Raji (cell line): ENCODE results near the gene SMIM17.

Experiments used
- POLR2A ChIP-seq: IDR thresholded peaks from 2 replicates; pipeline ENCODE4 v1.6.1; 2011; ENCODE audit warnings: low read depth, low read length, control low read depth; ENCODE audit not compliant: insufficient read depth

Gene SMIM17

DNA sequence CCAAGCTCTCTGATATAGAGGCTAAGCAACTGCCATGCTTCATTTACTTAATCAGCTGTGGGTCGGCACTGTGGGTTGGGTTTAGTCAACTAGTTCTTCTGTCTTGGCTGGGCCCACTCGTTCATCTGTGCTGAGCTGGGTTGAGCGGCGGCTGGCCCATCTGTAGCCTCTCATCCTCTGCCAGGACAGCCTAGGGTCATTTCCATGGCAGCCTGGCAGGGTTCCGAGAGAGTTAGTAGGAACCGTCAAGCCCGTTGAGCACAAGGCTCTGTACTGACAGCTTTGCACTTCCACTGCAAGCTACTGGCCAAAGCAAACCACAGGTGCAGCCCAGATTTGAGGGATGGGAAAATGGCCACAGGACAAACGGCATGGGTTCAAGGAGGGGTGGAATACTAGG is 35.2 kb downstream of the SMIM17 start:
- TF ChIP-seq POLR2A, result no peak

DNA sequence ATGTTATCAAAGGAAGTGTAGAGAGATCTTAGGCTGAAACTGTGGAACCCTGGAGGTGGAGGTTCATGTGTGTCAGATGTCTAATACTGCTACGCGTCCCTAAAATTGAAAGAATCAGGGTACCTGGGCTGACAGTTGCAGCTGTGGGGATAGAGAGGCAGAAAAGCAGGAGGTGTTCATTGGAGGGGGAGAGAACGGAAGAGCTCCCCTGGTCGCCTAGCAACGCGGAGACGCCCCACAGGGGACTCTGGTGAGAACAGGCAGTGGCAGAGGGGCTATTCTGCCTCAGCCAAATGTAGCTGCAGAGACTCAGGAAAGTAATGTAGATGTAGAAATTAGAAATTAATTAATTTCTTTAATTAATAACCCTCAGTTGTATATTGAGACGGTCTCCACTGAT is 38.7 kb downstream of the SMIM17 start:
- no peak for TF ChIP-seq POLR2A

DNA sequence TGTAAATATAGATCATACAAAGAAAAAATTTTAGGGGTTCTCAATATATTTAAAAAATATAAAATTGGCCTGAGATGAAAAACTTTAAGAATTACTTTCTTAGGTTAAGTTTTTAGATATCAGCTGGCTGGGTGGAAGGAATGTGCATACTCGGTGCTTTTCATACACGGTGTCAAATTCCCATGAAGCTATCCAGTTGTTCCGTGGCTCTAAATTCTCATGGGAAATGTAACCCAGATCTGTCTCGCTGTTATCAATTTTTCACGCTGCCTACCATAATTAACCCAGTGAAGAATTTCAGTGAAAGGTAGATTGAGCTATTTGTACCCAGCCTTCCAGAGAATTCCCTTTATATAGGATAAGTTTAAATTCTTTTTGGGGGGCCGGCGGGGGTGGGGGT is 40.2 kb downstream of the SMIM17 start:
- TF ChIP-seq POLR2A, result no peak

DNA sequence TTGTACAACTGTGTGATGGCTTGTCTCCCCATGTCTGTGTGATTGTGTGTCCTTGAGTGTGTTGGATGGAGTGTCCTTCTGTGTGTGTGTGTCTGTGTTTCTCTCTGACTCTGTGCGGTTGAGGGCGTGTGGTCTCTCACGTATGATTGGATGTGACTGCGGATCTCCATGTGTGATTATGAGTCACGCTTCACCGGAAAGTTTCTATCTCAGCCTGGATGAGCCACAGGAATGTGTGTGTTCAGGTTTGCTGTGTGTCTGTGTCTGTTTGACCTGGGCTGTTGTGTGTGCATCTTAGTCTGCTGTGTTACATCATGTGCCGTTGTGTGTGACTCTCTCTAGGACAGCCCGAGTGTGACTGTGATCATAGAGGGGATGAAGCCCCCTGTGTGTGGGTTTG is 44.1 kb downstream of the SMIM17 start:
- no peak for TF ChIP-seq POLR2A

DNA sequence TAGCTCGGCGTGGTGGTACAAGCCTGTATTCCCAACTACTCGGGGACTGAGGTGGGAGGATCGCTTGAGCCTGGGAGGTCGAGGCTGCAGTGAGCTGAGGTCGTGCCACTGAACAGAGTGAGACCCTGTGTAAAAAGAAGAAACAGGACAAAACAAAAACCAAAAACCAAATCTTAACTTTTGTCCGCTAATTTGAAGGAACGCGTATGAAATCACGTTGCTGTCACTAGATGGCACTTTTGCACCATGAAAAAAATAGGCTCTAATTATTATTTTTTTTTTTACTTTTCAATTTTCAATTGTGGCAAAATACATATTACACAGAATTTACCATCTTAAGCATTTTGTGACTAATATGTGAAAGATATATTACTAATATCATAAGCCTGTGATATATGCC is 46.2 kb downstream of the SMIM17 start:
- no peak for TF ChIP-seq POLR2A

DNA sequence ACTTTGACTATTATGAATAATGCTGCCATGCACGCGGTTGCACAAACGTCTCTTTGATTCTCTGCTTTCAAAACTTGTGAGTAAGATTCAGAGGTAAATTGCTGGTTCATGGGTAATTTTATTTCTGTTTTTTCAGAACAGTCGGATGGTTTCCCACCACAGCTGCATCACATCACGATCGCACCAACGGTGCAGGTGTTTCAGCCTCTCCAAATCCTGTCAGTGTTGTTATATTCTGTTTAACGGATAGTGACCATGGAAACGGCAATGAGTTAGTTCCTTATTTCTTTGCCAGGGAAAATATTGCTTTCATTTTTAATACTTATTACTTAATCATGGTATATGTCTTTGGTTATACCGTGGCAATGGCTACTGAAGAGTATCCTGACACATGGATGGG is 47.7 kb downstream of the SMIM17 start:
- TF ChIP-seq POLR2A, result no peak

DNA sequence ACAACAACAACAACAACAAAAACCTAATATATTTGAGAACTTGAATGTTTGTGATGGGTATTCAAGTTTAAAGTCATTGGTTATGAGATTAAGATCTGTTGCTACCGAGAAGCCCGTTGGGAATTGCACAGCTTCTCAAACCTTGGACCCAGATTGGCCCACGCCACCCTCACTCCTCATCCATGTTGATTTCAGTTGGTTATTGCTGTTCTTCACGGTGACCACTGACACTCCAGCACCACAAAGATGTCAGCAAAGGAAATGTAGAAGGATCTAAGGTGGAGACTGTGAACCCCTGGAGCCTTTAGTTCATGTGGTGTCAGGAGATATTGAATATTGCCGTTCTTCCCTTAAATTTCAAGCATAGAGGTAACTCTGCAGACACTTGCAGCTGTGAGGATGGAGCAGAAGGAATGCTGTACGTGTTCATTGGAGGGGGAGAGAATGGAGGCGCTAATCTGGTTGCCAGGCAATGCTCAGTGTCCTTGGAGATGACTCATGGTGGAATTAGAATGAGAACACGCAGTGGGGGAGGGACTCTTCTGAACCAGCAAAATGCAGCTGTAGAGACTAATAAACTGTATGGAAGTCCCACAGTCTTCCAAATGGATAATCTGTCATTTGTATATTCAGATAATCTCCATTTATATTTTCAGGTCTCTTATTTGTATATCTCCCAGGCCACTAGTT is 49.4 kb downstream of the SMIM17 start:
- no peak for TF ChIP-seq POLR2A

DNA sequence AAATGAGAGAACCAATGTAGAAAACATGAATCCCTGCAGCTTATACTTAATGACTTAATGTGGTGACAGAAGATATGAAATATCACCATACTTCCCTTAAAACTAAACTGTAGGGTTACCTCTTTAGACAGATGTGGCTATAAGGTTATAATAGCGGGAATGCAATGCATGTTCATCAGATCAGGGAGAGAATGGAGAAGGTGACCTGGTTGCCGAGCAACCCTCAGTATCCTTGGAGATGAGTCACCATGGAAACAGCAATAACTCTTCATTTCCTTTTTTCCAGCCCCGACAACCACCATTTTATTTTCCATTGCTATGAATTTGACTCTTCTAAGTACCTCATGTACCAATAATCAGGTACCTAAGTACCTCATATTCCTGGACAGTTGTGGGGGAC is 56.6 kb downstream of the SMIM17 start:
- TF ChIP-seq POLR2A, result no peak

DNA sequence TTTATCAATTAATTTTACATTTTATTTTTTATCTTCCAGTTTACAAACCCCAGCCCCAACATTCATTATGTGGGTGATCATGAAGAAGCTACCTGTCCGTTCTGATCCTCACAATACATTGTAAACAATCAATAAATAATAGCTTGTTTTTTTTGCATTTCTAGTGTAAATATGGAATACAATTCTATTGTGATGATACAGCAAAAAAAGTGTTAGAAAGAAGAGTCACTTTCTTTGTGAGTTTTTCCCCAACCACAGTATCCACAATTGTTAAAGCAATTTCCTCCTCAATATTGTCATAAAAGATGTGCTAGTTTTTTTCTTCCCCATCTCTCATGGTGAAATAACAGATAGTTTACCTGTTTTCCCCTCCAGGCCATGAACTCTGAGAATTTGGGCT is 58.9 kb downstream of the SMIM17 start:
- no peak for TF ChIP-seq POLR2A

DNA sequence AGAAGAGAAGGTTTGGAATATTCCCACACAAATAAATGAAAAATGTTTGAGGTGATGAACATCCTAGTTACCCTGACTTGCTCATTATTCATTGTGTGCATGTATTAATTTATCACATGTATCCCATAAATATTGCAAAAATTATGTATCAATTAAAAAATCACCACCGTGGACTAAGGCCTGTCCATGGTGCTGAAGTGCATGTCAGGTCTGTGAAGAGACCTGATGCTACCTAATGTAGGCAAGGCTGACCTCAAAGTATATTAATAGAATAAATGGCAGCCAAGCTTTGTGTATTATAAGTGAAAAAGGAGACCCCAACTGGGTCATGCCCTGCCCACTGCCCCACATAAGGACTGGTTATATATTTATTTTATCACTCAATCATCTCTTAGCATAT is 63.0 kb downstream of the SMIM17 start:
- no peak for TF ChIP-seq POLR2A
